LNCaP clone FGC (cell line): ENCODE data around the gene NR3C1.

Experiments used
- DNase-seq: peaks from one replicate; pipeline ENCODE4 v3.0.0-alpha.2; 2011; ENCODE audit warnings: low read depth
- H3K4me3 ChIP-seq: 2 replicates; pipeline ENCODE4 v1.5.1; 2011; ENCODE audit warnings: mild to moderate bottlenecking, low read depth, low read length, control low read depth
- CTCF ChIP-seq: IDR thresholded peaks from 2 replicates; pipeline ENCODE4 v1.5.1; 2012; ENCODE audit warnings: mild to moderate bottlenecking; ENCODE audit not compliant: control insufficient read depth, insufficient read depth; ENCODE audit errors: extremely low read depth

NR3C1 gene

DNA sequence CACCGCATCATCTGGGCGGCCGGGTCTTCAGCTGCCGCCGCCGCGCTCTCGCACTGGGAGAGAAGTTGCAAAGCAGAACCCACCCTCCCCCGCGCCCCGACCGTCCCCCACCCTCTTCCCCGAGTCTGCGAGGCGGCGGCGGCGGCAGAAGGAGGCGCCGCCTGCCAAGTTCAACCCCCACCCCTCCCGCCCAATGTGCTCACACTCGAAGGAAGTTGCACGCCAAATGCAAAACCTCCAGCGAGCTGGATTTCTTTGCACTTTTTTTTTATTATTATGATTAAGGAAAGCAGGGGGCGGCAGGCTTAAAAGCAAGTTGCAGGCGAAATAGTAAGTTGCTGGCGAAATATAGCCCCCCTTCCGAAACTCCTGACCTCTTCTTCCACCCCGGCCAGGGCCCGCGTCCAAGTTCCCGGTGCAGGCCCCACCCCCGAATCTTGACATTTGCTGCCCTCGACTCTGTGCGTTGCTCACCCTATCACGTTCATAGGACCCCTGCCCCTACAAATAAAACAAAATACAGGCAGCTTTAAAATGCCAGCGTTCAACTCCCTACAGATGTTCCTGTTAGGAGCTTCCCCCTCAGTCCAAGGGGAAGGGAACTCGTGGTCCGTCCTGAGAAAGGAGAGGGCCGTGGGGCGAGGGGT lies 1.1 kb upstream of the NR3C1 start:
- no peak for TF ChIP-seq CTCF
- DNase-seq: no peak
- H3K4me3 ChIP-seq: no peak overlapping the region

DNA sequence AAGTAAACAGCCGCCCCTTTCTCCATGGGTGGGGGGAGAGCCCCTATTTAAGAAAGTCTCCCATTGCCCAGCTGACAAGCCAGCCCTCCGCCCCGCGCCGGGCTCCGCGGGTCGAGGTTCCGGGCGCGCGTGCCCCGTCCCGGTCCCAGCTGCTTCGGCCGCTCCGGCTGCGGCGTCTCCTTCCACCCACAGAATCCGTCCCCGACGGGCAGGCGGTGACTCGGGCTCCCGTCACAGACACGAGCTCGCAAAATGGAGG lies 223 bp downstream of the NR3C1 start:
- DNase-seq: no peak
- peak overlapping the region; percentile 37 for H3K4me3 ChIP-seq

DNA sequence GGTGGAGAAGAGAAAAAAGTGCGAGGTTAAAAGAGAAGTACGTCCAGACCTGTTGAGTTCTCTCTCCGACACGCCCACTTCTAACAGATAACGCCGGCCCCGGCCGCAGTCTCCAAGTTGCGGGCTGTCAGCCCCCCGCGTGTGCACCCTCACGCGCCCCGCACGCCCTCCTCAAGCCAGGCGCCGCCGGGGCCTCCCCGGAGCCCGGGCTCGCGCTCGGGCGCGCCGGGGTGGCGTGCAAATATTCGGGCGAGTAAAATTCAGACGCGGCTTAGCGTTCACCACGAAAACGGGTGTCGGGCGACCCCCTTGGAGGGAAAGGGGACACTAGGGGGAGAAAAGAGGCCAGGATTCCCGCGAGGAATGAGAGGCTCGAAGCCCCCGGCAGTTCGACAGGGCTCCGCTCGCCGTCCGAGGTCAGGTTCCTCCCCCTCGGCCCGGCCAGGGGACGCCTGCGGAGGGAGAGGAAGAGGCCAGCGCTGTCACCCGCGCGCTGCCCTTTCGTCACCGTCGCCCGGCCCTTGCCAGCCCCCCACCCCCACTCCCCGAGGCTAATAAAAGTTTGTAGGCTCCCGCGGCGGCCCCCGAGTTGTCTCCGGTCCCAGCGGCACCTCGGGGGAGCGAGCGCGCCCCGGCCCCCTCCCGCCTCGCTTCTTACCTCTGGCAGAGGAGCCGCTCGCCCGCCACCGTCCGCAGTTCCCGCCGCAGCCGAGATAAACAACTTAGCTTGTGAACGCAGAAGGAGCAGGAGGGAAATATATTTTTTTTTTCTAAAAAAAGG lies 743 bp downstream of the NR3C1 start:
- DNase-seq: no peak
- peak overlapping the region; percentile 37 for H3K4me3 ChIP-seq
- no peak for TF ChIP-seq CTCF

More for the DNA sequence above, 223 bp downstream of the NR3C1 start:
- TF ChIP-seq CTCF: no peak

- TF ChIP-seq CTCF: no peak
- no peak overlapping the region for H3K4me3 ChIP-seq
- DNase-seq: no peak
Observed at GRCh38 chr5:143402017-143402552, 1.4 kb downstream of the NR3C1 start.

GRCh38 chr5:143401227-143402016 lies 2.1 kb downstream of the NR3C1 start:
- no peak for TF ChIP-seq CTCF

GRCh38 chr5:143400541-143401226 lies 2.8 kb downstream of the NR3C1 start:
- no peak overlapping the region for H3K4me3 ChIP-seq
- TF ChIP-seq CTCF: no peak
- no peak for DNase-seq

More at GRCh38 chr5:143401227-143402016, 2.1 kb downstream of the NR3C1 start:
- DNase-seq: no peak
- no peak overlapping the region for H3K4me3 ChIP-seq
